Hindlimb muscle (tissue), 1 donor: Measurements from ENCODE around the gene FBXO3. TPM values are rescaled to one million over a fixed set of nuclear protein-coding genes. Genes with fewer than 3 reads are reported as not detected.
A peak's percentile ranks its signal among the peaks of the same experiment; 100 is the strongest.
"Not testable (repeated sequence)": the region's sequence is repeated elsewhere in the genome, so short reads cannot be mapped to it uniquely, and the experiment has no call there.

Source experiments
- DNase-seq: peaks from one replicate; pipeline ENCODE4 v3.0.0-alpha.2; 2013
- polyA plus RNA-seq: library from polyadenylated mRNA; unstranded; fragments of 120-200 nt; gene quantifications from one replicate; pipeline ENCODE4 v1.2.1, GENCODE V29; 2013; ENCODE audit not compliant: insufficient read length

Gene FBXO3
- polyA plus RNA-seq, 1 donor = 23.8 TPM

- no peak for DNase-seq
Measured at GRCh38 chr11:33725496-33725895, 48.8 kb downstream of the FBXO3 start.

- DNase-seq = no peak
Measured at GRCh38 chr11:33724644-33725035, 49.7 kb downstream of the FBXO3 start.

GRCh38 chr11:33723238-33723881 lies 51.0 kb downstream of the FBXO3 start:
- no peak for DNase-seq

- DNase-seq = no peak
Measured at GRCh38 chr11:33722590-33723234, 51.6 kb downstream of the FBXO3 start.

- DNase-seq = no peak
Measured at GRCh38 chr11:33721984-33722383, 52.3 kb downstream of the FBXO3 start.

- no peak for DNase-seq
Measured at GRCh38 chr11:33721426-33721825, 52.9 kb downstream of the FBXO3 start.

- DNase-seq = no peak
Measured at GRCh38 chr11:33719587-33719986, 54.7 kb downstream of the FBXO3 start.

- no peak for DNase-seq
Measured at GRCh38 chr11:33718440-33718839, 55.9 kb downstream of the FBXO3 start.

- DNase-seq = no peak
Measured at GRCh38 chr11:33716243-33716642, 58.1 kb downstream of the FBXO3 start.

GRCh38 chr11:33713856-33714398 lies 60.4 kb downstream of the FBXO3 start:
- no peak for DNase-seq

GRCh38 chr11:33713151-33713855 lies 61.0 kb downstream of the FBXO3 start:
- DNase-seq = no peak

- no peak for DNase-seq
Measured at GRCh38 chr11:33712436-33712835, 61.9 kb downstream of the FBXO3 start.

- no peak for DNase-seq
Measured at GRCh38 chr11:33709466-33709865, 64.9 kb downstream of the FBXO3 start.

GRCh38 chr11:33708985-33709384 lies 65.3 kb downstream of the FBXO3 start:
- no peak for DNase-seq

- DNase-seq = not testable (repeated sequence)
Measured at GRCh38 chr11:33707831-33708230, 66.5 kb downstream of the FBXO3 start.

GRCh38 chr11:33706966-33707365 lies 67.4 kb downstream of the FBXO3 start:
- no peak for DNase-seq

- no peak for DNase-seq
Measured at GRCh38 chr11:33706546-33706945, 67.8 kb downstream of the FBXO3 start.

- no peak for DNase-seq
Measured at GRCh38 chr11:33704240-33705002, 69.9 kb downstream of the FBXO3 start.

- DNase-seq = no peak
Measured at GRCh38 chr11:33703788-33704187, 70.5 kb downstream of the FBXO3 start.

GRCh38 chr11:33703234-33703633 lies 71.1 kb downstream of the FBXO3 start:
- DNase-seq = no peak

GRCh38 chr11:33701302-33702230 lies 72.8 kb downstream of the FBXO3 start:
- DNase-seq = peak; percentile 66
